Activated CD4-positive, CD25-positive, alpha-beta regulatory T cell treated with anti-CD3 and anti-CD28 coated beads, Interleukin-2, amount 50 U/mL, for 72 hours (primary cell): ENCODE results near the gene ADAMTS7.
"Not testable (repeated sequence)": the region's sequence is repeated elsewhere in the genome, so short reads cannot be mapped to it uniquely, and the experiment has no call there.

Experiments
- DNase-seq: peaks from one replicate; pipeline ENCODE4 v3.0.0; 2021

Gene ADAMTS7

GRCh38 chr15:78811124-78811824 lies at the start of gene ADAMTS7:
Gene ADAMTS7, minus strand, starts transcription at chr15:78811464. Its CDS starts 244 bp downstream, at chr15:78811220.
- DNase-seq, result peak; percentile 58

- peak; percentile 78 for DNase-seq
Observed at GRCh38 chr15:78859971-78860719, 48.9 kb upstream of the ADAMTS7 start.

GRCh38 chr15:78855746-78856145 lies 44.5 kb upstream of the ADAMTS7 start:
- DNase-seq, result no peak

GRCh38 chr15:78854833-78855372 lies 43.6 kb upstream of the ADAMTS7 start:
- no peak for DNase-seq

GRCh38 chr15:78853500-78853899 lies 42.2 kb upstream of the ADAMTS7 start:
- no peak for DNase-seq

GRCh38 chr15:78850941-78851755 lies 39.9 kb upstream of the ADAMTS7 start:
- DNase-seq, result no peak

GRCh38 chr15:78850352-78850751 lies 39.1 kb upstream of the ADAMTS7 start:
- DNase-seq, result no peak

GRCh38 chr15:78847387-78847906 lies 36.2 kb upstream of the ADAMTS7 start:
- not testable (repeated sequence) for DNase-seq

GRCh38 chr15:78846906-78847305 lies 35.6 kb upstream of the ADAMTS7 start:
- DNase-seq, result not testable (repeated sequence)

- no peak for DNase-seq
Observed at GRCh38 chr15:78842519-78842918, 31.3 kb upstream of the ADAMTS7 start.

- no peak for DNase-seq
Observed at GRCh38 chr15:78841891-78842290, 30.6 kb upstream of the ADAMTS7 start.

- no peak for DNase-seq
Observed at GRCh38 chr15:78841376-78841706, 30.1 kb upstream of the ADAMTS7 start.

GRCh38 chr15:78840661-78841375 lies 29.6 kb upstream of the ADAMTS7 start:
- no peak for DNase-seq

GRCh38 chr15:78839151-78839550 lies 27.9 kb upstream of the ADAMTS7 start:
- DNase-seq, result not testable (repeated sequence)

- DNase-seq, result no peak
Observed at GRCh38 chr15:78838489-78838888, 27.2 kb upstream of the ADAMTS7 start.

GRCh38 chr15:78837543-78837942 lies 26.3 kb upstream of the ADAMTS7 start:
- DNase-seq, result no peak

GRCh38 chr15:78837131-78837530 lies 25.9 kb upstream of the ADAMTS7 start:
- no peak for DNase-seq

- DNase-seq, result no peak
Observed at GRCh38 chr15:78836333-78836732, 25.1 kb upstream of the ADAMTS7 start.

- DNase-seq, result no peak
Observed at GRCh38 chr15:78831229-78832207, 20.3 kb upstream of the ADAMTS7 start.

GRCh38 chr15:78830514-78831228 lies 19.4 kb upstream of the ADAMTS7 start:
- no peak for DNase-seq
